GM18861 (cell line): ENCODE data around the gene ZNF256.

Experiments used
- ATAC-seq: cut with Tn5 transposase; IDR thresholded peaks from one replicate; pipeline ENCODE4 v1.9.1; 2021; ENCODE audit not compliant: unreplicated experiment

Gene ZNF256

GRCh38 chr19:57900311-57900710, 47.2 kb downstream of the ZNF256 start:
- ATAC-seq, result no peak
